Endothelial cell of umbilical vein (primary cell): ENCODE measurements around the gene C1orf174.

Experiments
- FOS ChIP-seq: IDR thresholded peaks from 2 replicates; pipeline ENCODE4 v1.6.1; 2011; ENCODE audit warnings: mild to moderate bottlenecking, low read length, moderate library complexity, borderline replicate concordance; ENCODE audit not compliant: insufficient read depth
- POLR2A ChIP-seq: IDR thresholded peaks from 2 replicates; pipeline ENCODE4 v1.6.1; 2012; ENCODE audit warnings: low read depth, mild to moderate bottlenecking, control low read depth, low read length
- TF ChIP-seq, protein P1 (sequence below), 2 donors: IDR thresholded peaks; 1 replicate in 1 of 2; 2 replicates in 1 of 2; pipeline ENCODE4 v1.5.1; 2011; ENCODE audit warnings: low read length in 2 of 2, mild to moderate bottlenecking in 2 of 2, moderate library complexity in 2 of 2, control low read depth in 1 of 2, inconsistent platforms in 1 of 2, low read depth in 1 of 2; ENCODE audit not compliant: insufficient read depth in 1 of 2; ENCODE audit errors: extremely low read depth in 1 of 2

DNA sequence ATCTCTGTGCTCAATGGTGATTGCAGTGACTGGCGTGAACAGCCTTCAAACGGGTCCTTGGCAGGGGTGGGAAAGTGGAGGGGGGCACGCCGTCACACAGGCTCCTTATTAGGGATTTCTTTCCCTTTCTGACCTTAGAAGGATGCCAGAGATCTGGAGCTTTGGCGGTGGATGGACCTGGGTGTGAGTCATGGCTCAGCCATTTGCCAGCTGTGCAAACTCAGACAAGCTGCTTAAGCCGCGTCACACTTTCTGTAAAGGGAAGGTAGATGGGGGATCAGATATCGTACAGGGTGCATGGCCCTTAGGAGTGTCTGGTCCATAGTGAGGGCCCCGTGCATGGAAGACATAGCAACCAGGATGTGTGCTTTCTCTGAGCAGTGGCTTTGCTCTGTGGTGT lies 48.3 kb upstream of the C1orf174 start:
- TF ChIP-seq, protein P1, sequence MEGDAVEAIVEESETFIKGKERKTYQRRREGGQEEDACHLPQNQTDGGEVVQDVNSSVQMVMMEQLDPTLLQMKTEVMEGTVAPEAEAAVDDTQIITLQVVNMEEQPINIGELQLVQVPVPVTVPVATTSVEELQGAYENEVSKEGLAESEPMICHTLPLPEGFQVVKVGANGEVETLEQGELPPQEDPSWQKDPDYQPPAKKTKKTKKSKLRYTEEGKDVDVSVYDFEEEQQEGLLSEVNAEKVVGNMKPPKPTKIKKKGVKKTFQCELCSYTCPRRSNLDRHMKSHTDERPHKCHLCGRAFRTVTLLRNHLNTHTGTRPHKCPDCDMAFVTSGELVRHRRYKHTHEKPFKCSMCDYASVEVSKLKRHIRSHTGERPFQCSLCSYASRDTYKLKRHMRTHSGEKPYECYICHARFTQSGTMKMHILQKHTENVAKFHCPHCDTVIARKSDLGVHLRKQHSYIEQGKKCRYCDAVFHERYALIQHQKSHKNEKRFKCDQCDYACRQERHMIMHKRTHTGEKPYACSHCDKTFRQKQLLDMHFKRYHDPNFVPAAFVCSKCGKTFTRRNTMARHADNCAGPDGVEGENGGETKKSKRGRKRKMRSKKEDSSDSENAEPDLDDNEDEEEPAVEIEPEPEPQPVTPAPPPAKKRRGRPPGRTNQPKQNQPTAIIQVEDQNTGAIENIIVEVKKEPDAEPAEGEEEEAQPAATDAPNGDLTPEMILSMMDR (IDR thresholded peaks at IDR 0.05; ENCODE audit: extremely low read depth in 1 of 2, insufficient read depth in 1 of 2, low read depth in 1 of 2, low read length in 2 of 2) = no peak
- TF ChIP-seq FOS (no peak), POLR2A (no peak)
